ENCODE results near the gene WWOX. TPM values are rescaled to one million over a fixed set of nuclear protein-coding genes. Genes with fewer than 3 reads are reported as not detected.

Gene WWOX
- polyA plus RNA-seq, 2 of the 4 experiments (the other 2 are of a cell fraction): 16.0 to 17.2 TPM

- CTCF ChIA-PET: no interaction called here
- H3K27ac ChIP-seq: no peak overlapping the region
- POLR2A ChIA-PET: no interaction called here
- DNase-seq (ENCODE audit: low read depth in 1 of 2, low spot score in 1 of 2): no peak
- WGBS (ENCODE audit: missing lambda C conversion rate): 67% methylated on average over 6 of the region's 6 CpGs
- ATAC-seq: no peak
- TF ChIP-seq ZC3H11A (IDR thresholded peaks at IDR 0.05) (no peak), TP53 (CRISPR knock-in tag; IDR thresholded peaks at IDR 0.05) (no peak), HOXB5 (CRISPR knock-in tag; IDR thresholded peaks at IDR 0.05) (no peak), ZSCAN20 (CRISPR knock-in tag; IDR thresholded peaks at IDR 0.05) (no peak), ZNF302 (CRISPR knock-in tag; IDR thresholded peaks at IDR 0.05) (no peak), FOSL2 (IDR thresholded peaks at IDR 0.05) (no peak), FOSL2 (CRISPR knock-in tag; IDR thresholded peaks at IDR 0.05) (no peak), NR3C1 (IDR thresholded peaks at IDR 0.05) (no peak), PHF8 (IDR thresholded peaks at IDR 0.05; ENCODE audit: borderline replicate concordance, low read depth) (no peak), ZFP36 (IDR thresholded peaks at IDR 0.05; ENCODE audit: borderline replicate concordance, partially characterized antibody) (no peak), TFCP2L1 (CRISPR knock-in tag; IDR thresholded peaks at IDR 0.05) (no peak), RCOR1 (IDR thresholded peaks at IDR 0.05; ENCODE audit: low read depth, low read length) (no peak), EHMT2 (IDR thresholded peaks at IDR 0.05; ENCODE audit: low read depth) (no peak), POLR2AphosphoS2 (conservative IDR thresholded peaks at IDR 0.05; ENCODE audit: low read length) (no peak), CBX8 (IDR thresholded peaks at IDR 0.05) (no peak), MYC (IDR thresholded peaks at IDR 0.05; ENCODE audit: borderline replicate concordance, low read length) (no peak)
- TF ChIP-seq, protein P1, sequence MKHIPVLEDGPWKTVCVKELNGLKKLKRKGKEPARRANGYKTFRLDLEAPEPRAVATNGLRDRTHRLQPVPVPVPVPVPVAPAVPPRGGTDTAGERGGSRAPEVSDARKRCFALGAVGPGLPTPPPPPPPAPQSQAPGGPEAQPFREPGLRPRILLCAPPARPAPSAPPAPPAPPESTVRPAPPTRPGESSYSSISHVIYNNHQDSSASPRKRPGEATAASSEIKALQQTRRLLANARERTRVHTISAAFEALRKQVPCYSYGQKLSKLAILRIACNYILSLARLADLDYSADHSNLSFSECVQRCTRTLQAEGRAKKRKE (CRISPR knock-in tag; IDR thresholded peaks at IDR 0.05; ENCODE audit: low read depth): no peak
- TF ChIP-seq, protein P2, sequence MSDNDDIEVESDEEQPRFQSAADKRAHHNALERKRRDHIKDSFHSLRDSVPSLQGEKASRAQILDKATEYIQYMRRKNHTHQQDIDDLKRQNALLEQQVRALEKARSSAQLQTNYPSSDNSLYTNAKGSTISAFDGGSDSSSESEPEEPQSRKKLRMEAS (IDR thresholded peaks at IDR 0.05): no peak
- FAIRE-seq: no peak
- H3K4me1 ChIP-seq: no peaks in the 10 kb centered on the region
- no peaks in the 10 kb centered on the region for H3K9me3 ChIP-seq
- no peak overlapping the region for H3K4me2 ChIP-seq
- no peak overlapping the region for H3K4me3 ChIP-seq
These were observed 41.5 kb downstream of the WWOX start for GRCh38 chr16:78140818-78141466.

- 54% methylated on average over 1 of the region's 1 CpG for WGBS (ENCODE audit: missing lambda C conversion rate)
- no peak for TF ChIP-seq CHD4 (IDR thresholded peaks at IDR 0.05; ENCODE audit: borderline replicate concordance)
- no peak for TF ChIP-seq RCOR1 (IDR thresholded peaks at IDR 0.05; ENCODE audit: low read depth, low read length)
- no peak for TF ChIP-seq MYC (IDR thresholded peaks at IDR 0.05; ENCODE audit: borderline replicate concordance, low read length)
- no peak for TF ChIP-seq FOXS1 (CRISPR knock-in tag; IDR thresholded peaks at IDR 0.05)
- no peak for TF ChIP-seq TFCP2L1 (CRISPR knock-in tag; IDR thresholded peaks at IDR 0.05)
- TF ChIP-seq JUNB (IDR thresholded peaks at IDR 0.05): no peak
- no peak for TF ChIP-seq HOXB13 (CRISPR knock-in tag; IDR thresholded peaks at IDR 0.05; ENCODE audit: low read depth)
- no peak for TF ChIP-seq CBX2 (IDR thresholded peaks at IDR 0.05; ENCODE audit: borderline replicate concordance, low read depth)
- no peak for TF ChIP-seq CBX8 (IDR thresholded peaks at IDR 0.05)
- DNase-seq (ENCODE audit: low read depth in 1 of 2, low spot score in 1 of 2) (no peak), FAIRE-seq (no peak), ATAC-seq (no peak)
- no peak overlapping the region for H3K27ac ChIP-seq
- ChIA-PET CTCF (no interaction called here), POLR2A (no interaction called here)
- H3K4me3 ChIP-seq: no peak overlapping the region
- no peaks in the 10 kb centered on the region for H3K9me3 ChIP-seq
- no peaks in the 10 kb centered on the region for H3K4me1 ChIP-seq
- H3K4me2 ChIP-seq: no peak overlapping the region
These were observed 43.3 kb downstream of the WWOX start for GRCh38 chr16:78142788-78143187.

DNA sequence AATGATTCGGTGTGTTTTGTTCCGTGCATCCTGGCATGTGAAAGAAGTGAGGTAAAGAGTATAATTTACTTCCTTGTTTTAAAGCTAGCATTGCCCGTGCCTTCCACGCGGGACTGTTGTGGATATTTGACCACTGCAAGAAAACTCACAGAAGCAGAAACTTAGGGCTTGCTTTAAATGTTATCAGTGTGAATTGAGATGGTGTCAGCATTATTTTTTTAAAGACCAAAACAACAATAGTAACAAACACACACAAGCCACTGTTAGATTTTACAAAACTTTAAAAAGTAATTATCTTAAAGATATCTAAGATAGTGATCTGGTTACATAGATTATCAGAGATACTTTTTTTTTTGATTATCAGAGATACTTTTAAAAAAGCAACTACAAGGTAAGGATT, 47.4 kb downstream of the WWOX start:
- DNase-seq (ENCODE audit: low read depth in 1 of 2, low spot score in 1 of 2) (no peak), ATAC-seq (no peak), FAIRE-seq (no peak)
- ChIA-PET POLR2A (no interaction called here), CTCF (no interaction called here)
- Histone ChIP-seq H3K4me1 (no peaks in the 10 kb centered on the region), H3K9me3 (no peaks in the 10 kb centered on the region), H3K27ac (no peak overlapping the region), H3K4me3 (no peak overlapping the region), H3K4me2 (no peak overlapping the region)
- TF ChIP-seq MAFK (IDR thresholded peaks at IDR 0.05; ENCODE audit: partially characterized antibody) (peak; percentile 50), CBX2 (IDR thresholded peaks at IDR 0.05; ENCODE audit: borderline replicate concordance, low read depth) (no peak)
- WGBS (ENCODE audit: missing lambda C conversion rate): 88% methylated on average over 5 of the region's 5 CpGs
